ENCODE results near the gene RNASE8. TPM values are rescaled to one million over a fixed set of nuclear protein-coding genes. Genes with fewer than 3 reads are reported as not detected.
A peak's percentile ranks its signal among the peaks of the same experiment; 100 is the strongest.

RNASE8 gene
- total RNA-seq, 1 experiment from 2014 or later: not detected

DNA sequence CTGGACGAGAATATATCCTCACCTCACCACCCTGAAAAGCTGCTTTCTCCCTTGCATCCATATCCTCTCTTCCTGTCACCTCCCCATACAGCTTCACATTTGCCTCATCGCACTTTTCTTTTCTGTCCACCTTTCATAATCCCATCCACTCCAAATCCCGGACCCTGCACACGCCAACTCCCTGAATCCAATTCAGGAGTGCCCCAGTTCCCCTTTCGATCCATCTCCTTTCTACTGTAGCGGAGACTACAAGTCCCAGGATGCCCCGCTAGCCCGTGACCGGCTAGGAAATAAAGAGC, 45.7 kb downstream of the RNASE8 start:
- H3K9me3 Mint-ChIP-seq (ENCODE audit: unreplicated experiment): no peaks in the 10 kb centered on the region
- DNase-seq (ENCODE audit: unreplicated experiment): no peak
- intact Hi-C loops (cut with micrococcal nuclease): loop anchor here (5.0 kb wide), 1 partner anchor 421 kb away; the partner anchor contains the start of gene RNASE4
- TF ChIP-seq, protein P1, sequence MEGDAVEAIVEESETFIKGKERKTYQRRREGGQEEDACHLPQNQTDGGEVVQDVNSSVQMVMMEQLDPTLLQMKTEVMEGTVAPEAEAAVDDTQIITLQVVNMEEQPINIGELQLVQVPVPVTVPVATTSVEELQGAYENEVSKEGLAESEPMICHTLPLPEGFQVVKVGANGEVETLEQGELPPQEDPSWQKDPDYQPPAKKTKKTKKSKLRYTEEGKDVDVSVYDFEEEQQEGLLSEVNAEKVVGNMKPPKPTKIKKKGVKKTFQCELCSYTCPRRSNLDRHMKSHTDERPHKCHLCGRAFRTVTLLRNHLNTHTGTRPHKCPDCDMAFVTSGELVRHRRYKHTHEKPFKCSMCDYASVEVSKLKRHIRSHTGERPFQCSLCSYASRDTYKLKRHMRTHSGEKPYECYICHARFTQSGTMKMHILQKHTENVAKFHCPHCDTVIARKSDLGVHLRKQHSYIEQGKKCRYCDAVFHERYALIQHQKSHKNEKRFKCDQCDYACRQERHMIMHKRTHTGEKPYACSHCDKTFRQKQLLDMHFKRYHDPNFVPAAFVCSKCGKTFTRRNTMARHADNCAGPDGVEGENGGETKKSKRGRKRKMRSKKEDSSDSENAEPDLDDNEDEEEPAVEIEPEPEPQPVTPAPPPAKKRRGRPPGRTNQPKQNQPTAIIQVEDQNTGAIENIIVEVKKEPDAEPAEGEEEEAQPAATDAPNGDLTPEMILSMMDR (IDR thresholded peaks at IDR 0.05; ENCODE audit: unreplicated experiment): no peak
- H3K27ac Mint-ChIP-seq (ENCODE audit: low read depth, unreplicated experiment): peak overlapping the region; percentile 67
- ChIA-PET POLR2A (interaction anchor here (0.7 to 5.2 kb wide), 19 partner anchors 8 to 760 kb away, joined by 3 to 44 read pairs (median 5); partner anchors contain the start of genes ARHGEF40 and RNASE7), CTCF (interaction anchor here (0.7 to 10.5 kb wide), 29 partner anchors 9 to 776 kb away, joined by 3 to 248 read pairs (median 9); partner anchors contain the start of genes ARHGEF40, RNASE7 and SLC39A2)
- no peaks in the 10 kb centered on the region for H3K36me3 Mint-ChIP-seq (ENCODE audit: insufficient read depth, unreplicated experiment)
- H3K27me3 Mint-ChIP-seq (ENCODE audit: insufficient read depth, unreplicated experiment): no peaks in the 10 kb centered on the region
- H3K4me1 Mint-ChIP-seq (ENCODE audit: insufficient read depth, unreplicated experiment): peaks cover 55% of the 10 kb centered on the region
- peak overlapping the region; percentile 84 for H3K4me3 Mint-ChIP-seq (ENCODE audit: unreplicated experiment)
- BruUV-seq (replicated peaks): no TSS peak

DNA sequence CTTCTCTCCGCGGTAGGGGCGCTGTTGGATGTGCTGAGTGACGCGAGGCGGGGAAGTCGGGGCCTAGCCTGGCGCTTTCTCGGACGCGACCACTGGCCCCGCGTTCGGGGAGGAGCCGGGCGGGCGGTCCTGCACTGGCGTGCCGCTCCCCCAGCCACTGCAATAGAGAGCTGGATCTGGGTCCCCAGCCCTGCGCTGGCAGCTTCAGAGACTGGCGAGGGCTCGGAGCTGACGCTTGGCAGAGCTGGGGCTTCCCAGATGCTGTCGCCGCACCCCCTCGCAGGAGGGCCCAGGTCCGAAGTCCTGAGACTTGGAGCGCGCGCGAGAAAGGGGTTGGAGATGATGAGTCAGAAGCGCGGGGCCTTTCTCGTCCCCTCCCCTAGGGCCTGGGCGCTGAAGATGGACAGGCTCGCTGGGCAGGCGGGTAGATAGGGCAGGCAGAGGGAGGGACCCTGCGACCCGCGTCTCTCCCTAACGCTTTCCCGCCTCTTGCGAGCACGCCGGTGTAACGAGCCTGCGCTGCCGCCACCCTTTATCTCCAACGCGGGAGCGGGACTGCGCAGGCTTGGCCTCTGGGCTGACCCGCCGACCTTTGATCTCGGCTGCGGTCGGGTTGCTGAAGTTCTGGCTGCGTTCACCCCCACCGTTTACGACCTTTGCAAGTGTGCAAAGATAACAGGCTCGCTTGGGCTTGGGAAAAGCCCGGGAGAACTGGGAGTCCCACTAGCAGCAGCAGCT, 46.3 kb downstream of the RNASE8 start:
- CTCF ChIA-PET: interaction anchor here (0.6 to 10.5 kb wide), 37 partner anchors 9 to 776 kb away, joined by 3 to 248 read pairs (median 7); partner anchors contain the start of genes ARHGEF40, PIP4P1, RNASE4 and RNASE7
- Mint-ChIP-seq H3K27me3 (ENCODE audit: insufficient read depth, unreplicated experiment) (no peaks in the 10 kb centered on the region), H3K36me3 (ENCODE audit: insufficient read depth, unreplicated experiment) (no peaks in the 10 kb centered on the region), H3K4me1 (ENCODE audit: insufficient read depth, unreplicated experiment) (peaks cover 52% of the 10 kb centered on the region), H3K27ac (ENCODE audit: low read depth, unreplicated experiment) (peak overlapping the region; percentile 67), H3K4me3 (ENCODE audit: unreplicated experiment) (peak overlapping the region; percentile 84), H3K9me3 (ENCODE audit: unreplicated experiment) (no peaks in the 10 kb centered on the region)
- POLR2A ChIA-PET: interaction anchor here (0.6 to 5.2 kb wide), 23 partner anchors 9 to 690 kb away, joined by 3 to 44 read pairs (median 4); partner anchors contain the start of genes ARHGEF40, RNASE4, RNASE7 and TEP1
- peak; percentile 98 for DNase-seq (ENCODE audit: unreplicated experiment)
- TF ChIP-seq, protein P1 (IDR thresholded peaks at IDR 0.05; ENCODE audit: unreplicated experiment): peak; percentile 58
- BruUV-seq (replicated peaks): TSS peak; percentile 85
- intact Hi-C loops (cut with micrococcal nuclease): loop anchor here (1.0 to 5.0 kb wide), 4 partner anchors 12 to 422 kb away; partner anchors contain the start of gene RNASE4

DNA sequence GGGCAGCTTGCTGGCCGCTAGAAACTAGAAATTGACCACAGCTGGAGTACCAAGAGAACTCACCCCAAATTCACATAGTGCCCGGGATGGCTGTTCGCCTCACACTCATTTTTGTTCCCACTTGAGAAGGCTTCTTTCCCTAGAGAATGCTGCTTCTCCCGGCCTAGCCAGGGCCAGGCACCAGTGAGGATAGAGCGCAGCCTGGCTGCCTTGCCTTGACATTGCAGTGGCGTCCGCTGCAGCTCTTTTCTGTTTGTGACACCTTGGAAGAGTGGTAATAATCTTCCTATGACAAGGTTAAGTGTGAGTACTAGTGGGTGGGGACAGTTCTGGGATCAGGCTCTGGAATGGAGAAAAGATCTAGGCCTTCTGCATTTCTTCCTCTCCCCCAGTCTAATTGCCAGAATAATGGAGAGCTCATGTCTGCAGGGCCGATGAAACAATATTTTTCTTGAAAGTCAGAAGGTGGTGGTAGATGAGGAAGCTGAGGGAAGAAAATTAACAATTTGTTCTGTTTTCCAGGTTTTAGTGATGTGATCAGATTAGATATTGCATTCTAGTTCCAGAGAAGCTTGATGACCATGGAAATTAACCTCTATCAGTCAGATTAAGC, 46.9 kb downstream of the RNASE8 start:
- ChIA-PET CTCF (interaction anchor here (0.6 to 10.5 kb wide), 35 partner anchors 10 to 643 kb away, joined by 3 to 248 read pairs (median 9); partner anchors contain the start of genes ARHGEF40, PIP4P1, RNASE4 and RNASE7), POLR2A (interaction anchor here (0.6 to 5.2 kb wide), 16 partner anchors 9 to 691 kb away, joined by 3 to 44 read pairs (median 7); partner anchors contain the start of genes ARHGEF40, RNASE4, RNASE7 and TEP1)
- intact Hi-C loops (cut with micrococcal nuclease): loop anchor here (1.0 to 5.0 kb wide), 5 partner anchors 12 to 422 kb away; partner anchors contain the start of gene RNASE4
- DNase-seq (ENCODE audit: unreplicated experiment): peak; percentile 85
- no peaks in the 10 kb centered on the region for H3K9me3 Mint-ChIP-seq (ENCODE audit: unreplicated experiment)
- H3K4me1 Mint-ChIP-seq (ENCODE audit: insufficient read depth, unreplicated experiment): peaks cover 46% of the 10 kb centered on the region
- no peaks in the 10 kb centered on the region for H3K36me3 Mint-ChIP-seq (ENCODE audit: insufficient read depth, unreplicated experiment)
- BruUV-seq (replicated peaks): no TSS peak
- peak overlapping the region; percentile 67 for H3K27ac Mint-ChIP-seq (ENCODE audit: low read depth, unreplicated experiment)
- peak overlapping the region; percentile 84 for H3K4me3 Mint-ChIP-seq (ENCODE audit: unreplicated experiment)
- TF ChIP-seq, protein P1 (IDR thresholded peaks at IDR 0.05; ENCODE audit: unreplicated experiment): peak; percentile 89
- no peaks in the 10 kb centered on the region for H3K27me3 Mint-ChIP-seq (ENCODE audit: insufficient read depth, unreplicated experiment)

Measured in MCF 10A (cell line).